IMR-90 (cell line): ENCODE data around the gene TRHDE. TPM values are rescaled to one million over a fixed set of nuclear protein-coding genes. Genes with fewer than 3 reads are reported as not detected.

Experiments
- ATAC-seq: fragments of 200-7000 bp; cut with Tn5 transposase; 2 replicates; pipeline ENCODE4 v1.9.1; 2020; ENCODE audit warnings: low read depth, mild to moderate bottlenecking, moderate library complexity
- BruUV-seq: library from RNA; stranded (reverse); fragments of 400-500 nt; replicated peaks from 2 replicates; lab custom pipeline; 2021; lab: Mats Ljungman, UMichigan
- CTCF ChIA-PET: fragments of 300-600 bp; formaldehyde crosslinking; extraction: SDS; loops from one replicate; lab custom pipeline; 2021; ENCODE audit warnings: antibody characterized with exemption; lab: Yijun Ruan, JAX
- POLR2A ChIA-PET: fragments of 300-600 bp; sonication (Branson Sonifier 250); formaldehyde crosslinking; loops from one replicate; lab custom pipeline; 2022; ENCODE audit warnings: antibody characterized with exemption; ENCODE audit not compliant: unreplicated experiment; lab: Charles Lee
- DNase-seq: peaks from one replicate; pipeline ENCODE4 v3.0.0; 2013
- H2AFZ ChIP-seq: replicated peaks from 2 replicates; pipeline ENCODE3; 2013; ENCODE audit warnings: low read length, mild to moderate bottlenecking; ENCODE audit not compliant: poor library complexity
- H2AK5ac ChIP-seq: 2 replicates; pipeline ENCODE4 v1.6.1; 2013; ENCODE audit warnings: low read depth, low read length, inconsistent platforms
- H2AK9ac ChIP-seq: replicated peaks from 2 replicates; pipeline ENCODE3; 2013; ENCODE audit warnings: mild to moderate bottlenecking, low read depth, low read length, moderate library complexity; ENCODE audit not compliant: poor library complexity
- H2BK120ac ChIP-seq: 2 replicates; pipeline ENCODE4 v1.6.1; 2013; ENCODE audit warnings: low read depth, low read length, inconsistent platforms
- H2BK15ac ChIP-seq: 3 replicates; pipeline ENCODE4 v1.6.1; 2013; ENCODE audit warnings: low read depth, low read length, inconsistent platforms
- H2BK20ac ChIP-seq: 2 replicates; pipeline ENCODE4 v1.6.1; 2013; ENCODE audit warnings: low read depth, mild to moderate bottlenecking, inconsistent platforms, low read length, moderate library complexity
- H2BK5ac ChIP-seq: 2 replicates; pipeline ENCODE4 v1.6.1; 2013; ENCODE audit warnings: mild to moderate bottlenecking, low read depth, low read length, inconsistent platforms; ENCODE audit not compliant: poor library complexity, severe bottlenecking
- H3K14ac ChIP-seq: replicated peaks from 2 replicates; pipeline ENCODE4 v1.6.1; 2013; ENCODE audit warnings: low read depth, low read length, inconsistent platforms
- H3K18ac ChIP-seq: 2 replicates; pipeline ENCODE4 v1.6.1; 2013; ENCODE audit warnings: low read depth, low read length, control low read depth
- H3K23ac ChIP-seq: 2 replicates; pipeline ENCODE4 v1.6.1; 2013; ENCODE audit warnings: low read depth, low read length, inconsistent platforms
- H3K27ac ChIP-seq: 2 replicates; pipeline ENCODE4 v1.5.1; 2013; ENCODE audit warnings: mild to moderate bottlenecking, control low read depth, low read length; ENCODE audit not compliant: insufficient read depth
- H3K27me3 ChIP-seq: 2 replicates; pipeline ENCODE4 v1.6.1; 2013; ENCODE audit warnings: low read length; ENCODE audit not compliant: control insufficient read depth, insufficient read depth
- H3K36me3 ChIP-seq: 2 replicates; pipeline ENCODE4 v1.6.1; 2013; ENCODE audit warnings: low read length, mixed read lengths; ENCODE audit not compliant: control insufficient read depth, insufficient read depth
- H3K4ac ChIP-seq: 2 replicates; pipeline ENCODE4 v1.6.1; 2013; ENCODE audit warnings: low read depth, low read length, inconsistent platforms
- H3K4me1 ChIP-seq: 2 replicates; pipeline ENCODE4 v1.6.1; 2013; ENCODE audit warnings: low read length, mixed read lengths; ENCODE audit not compliant: control insufficient read depth, insufficient read depth
- H3K4me2 ChIP-seq: 2 replicates; pipeline ENCODE4 v1.6.1; 2013; ENCODE audit warnings: low read depth, mild to moderate bottlenecking, control low read depth, low read length, moderate library complexity
- H3K4me3 ChIP-seq: 2 replicates; pipeline ENCODE4 v1.5.1; 2013; ENCODE audit warnings: low read depth, mild to moderate bottlenecking, control low read depth, low read length, moderate library complexity; ENCODE audit not compliant: insufficient read depth
- H3K56ac ChIP-seq: 2 replicates; pipeline ENCODE4 v1.6.1; 2013; ENCODE audit warnings: low read length, inconsistent platforms; ENCODE audit not compliant: insufficient read depth; ENCODE audit errors: extremely low read depth
- H3K79me1 ChIP-seq, 2 experiments: 2 replicates each; pipeline ENCODE4 v1.6.1; 2013; ENCODE audit warnings: low read length in 2 of 2, inconsistent platforms in 1 of 2, low read depth in 1 of 2
- H3K9ac ChIP-seq: 2 replicates; pipeline ENCODE4 v1.6.1; 2013; ENCODE audit warnings: low read depth, low read length, control low read depth
- H3K9me1 ChIP-seq: 2 replicates; pipeline ENCODE4 v1.6.1; 2013; ENCODE audit warnings: low read length, inconsistent platforms; ENCODE audit not compliant: insufficient read depth
- H3K9me3 ChIP-seq: 2 replicates; pipeline ENCODE4 v1.6.1; 2013; ENCODE audit warnings: low read length; ENCODE audit not compliant: control insufficient read depth, insufficient read depth
- H4K20me1 ChIP-seq: 2 replicates; pipeline ENCODE4 v1.6.1; 2013; ENCODE audit warnings: low read length, inconsistent platforms; ENCODE audit not compliant: insufficient read depth
- H4K5ac ChIP-seq: 2 replicates; pipeline ENCODE4 v1.6.1; 2013; ENCODE audit warnings: mild to moderate bottlenecking, low read depth, low read length, control low read depth
- H4K8ac ChIP-seq, 2 experiments: 2 replicates each; pipeline ENCODE4 v1.6.1; 2013; ENCODE audit warnings: low read depth in 2 of 2, low read length in 2 of 2, control low read depth in 1 of 2, inconsistent platforms in 1 of 2
- H4K91ac ChIP-seq: 2 replicates; pipeline ENCODE4 v1.6.1; 2013; ENCODE audit warnings: low read depth, low read length, inconsistent platforms; ENCODE audit not compliant: insufficient read depth
- BHLHE40 ChIP-seq: fragments of 150-350 bp; IDR thresholded peaks from 2 replicates; pipeline ENCODE4 v1.6.1; 2016; ENCODE audit warnings: mild to moderate bottlenecking, low read depth, low read length
- CEBPB ChIP-seq: IDR thresholded peaks from 2 replicates; pipeline ENCODE4 v1.6.1; 2012; ENCODE audit warnings: low read depth, low read length, improper control_type of control experiment
- FOS ChIP-seq: fragments of 150-350 bp; IDR thresholded peaks from 2 replicates; pipeline ENCODE4 v1.6.1; 2016; ENCODE audit warnings: low read depth, low read length
- MAFK ChIP-seq: IDR thresholded peaks from 2 replicates; pipeline ENCODE4 v1.6.1; 2012; ENCODE audit warnings: low read depth, low read length, improper control_type of control experiment
- MXI1 ChIP-seq: IDR thresholded peaks from 2 replicates; pipeline ENCODE4 v1.6.1; 2012; ENCODE audit warnings: low read depth, mild to moderate bottlenecking, low read length, moderate library complexity, borderline replicate concordance
- NFE2L2 ChIP-seq: fragments of 150-350 bp; IDR thresholded peaks from 2 replicates; pipeline ENCODE4 v1.6.1; 2016; ENCODE audit warnings: low read depth, mild to moderate bottlenecking, low read length
- WGBS, 2 experiments: methylation state at CpG; one replicate each; pipeline versions ENCODE4 v1.1.5 to v1.1.7; 2013; ENCODE audit warnings: missing lambda C conversion rate in 2 of 2; ENCODE audit not compliant: insufficient read length in 1 of 2; ENCODE audit errors: extremely low coverage in 2 of 2; 5-methylcytosine and 5-hydroxymethylcytosine counted together
- dilution Hi-C: fragments of 300-500 bp; cut with HindIII; formaldehyde crosslinking; loops from one replicate; pipeline ENCODE4 v1.14.3; 2018; ENCODE audit warnings: low sequenced_read_pairs; ENCODE audit not compliant: unreplicated experiment
- in situ Hi-C: fragments of 300-500 bp; cut with MboI; formaldehyde crosslinking; loops from 3 replicates; pipeline ENCODE4 v1.14.3; 2019; ENCODE audit warnings: low sequenced_read_pairs, inconsistent platforms, mixed read lengths
- intact Hi-C: fragments of 100-400 bp; cut with micrococcal nuclease; formaldehyde crosslinking; loops from 2 replicates; pipeline ENCODE4 v1.10.0; 2022
- polyA plus RNA-seq, 3 experiments: library from polyadenylated mRNA; depleted of rRNA; stranded (reverse); fragments of >200 nt; gene quantifications; 2 replicates each; pipeline ENCODE4 v1.2.3, GENCODE V29; 2012; ENCODE audit warnings: low replicate concordance in 1 of 3
- total RNA-seq: library from RNA; depleted of rRNA; stranded (reverse); fragments of >200 nt; gene quantifications from 2 replicates; pipeline ENCODE4 v1.2.3, GENCODE V29; 2012
- TF ChIP-seq, protein P1 (sequence below): fragments of 150-350 bp; IDR thresholded peaks from 2 replicates; pipeline ENCODE4 v1.6.1; 2017; ENCODE audit warnings: mild to moderate bottlenecking, antibody characterized with exemption, low read length, low read depth

The TRHDE gene
- total and polyA plus RNA-seq, 2 of the 4 experiments (the other 2 are of a cell fraction), result 33.7 to 65.1 TPM

DNA sequence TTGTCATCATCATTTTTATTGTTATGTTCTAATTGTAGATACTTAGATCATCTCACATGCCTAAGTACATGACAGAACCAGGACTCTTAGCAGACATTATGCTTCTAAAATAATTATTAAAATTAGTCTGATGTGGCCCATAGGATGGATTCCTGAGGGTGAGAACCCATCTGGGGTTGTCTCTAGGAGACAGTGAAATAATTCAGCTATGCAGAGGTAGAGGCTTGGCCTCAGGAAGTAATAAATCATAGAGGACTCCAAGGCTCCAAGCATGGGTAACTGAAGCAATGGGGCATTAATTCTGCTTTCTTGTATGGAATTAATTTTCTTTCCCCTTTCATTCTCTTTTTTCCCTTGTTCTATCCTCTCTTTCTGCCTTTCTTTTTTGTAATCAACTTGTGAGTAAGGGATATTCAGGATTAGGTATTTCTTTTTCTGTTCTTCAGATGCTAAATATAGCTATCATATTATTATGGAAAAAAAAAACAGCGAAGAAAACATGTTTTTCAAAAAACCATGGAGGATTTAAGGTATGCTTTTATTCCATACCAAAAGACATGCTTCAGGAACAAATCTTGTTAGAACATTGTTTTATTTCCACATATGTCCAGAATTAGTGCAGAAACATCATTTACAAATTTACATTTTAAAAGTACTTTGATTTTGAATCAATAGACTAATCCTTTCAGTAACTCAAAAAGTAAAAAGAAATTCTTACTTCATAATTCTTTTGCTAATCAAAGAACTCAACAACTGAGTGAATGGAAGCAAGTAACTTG, 263.2 kb downstream of the TRHDE start:
- Histone ChIP-seq H2BK20ac (no peak overlapping the region), H2BK120ac (no peak overlapping the region), H3K9me1 (no peaks in the 10 kb centered on the region; the same call in 1 of the 2 replicates), H3K18ac (no peak overlapping the region), H3K36me3 (no peaks in the 10 kb centered on the region), H4K91ac (no peak overlapping the region), H2AK5ac (no peak overlapping the region), H3K27me3 (no peaks in the 10 kb centered on the region), H3K9me3 (no peaks in the 10 kb centered on the region), H2BK5ac (no peak overlapping the region), H3K4ac (no peak overlapping the region), H4K5ac (no peak overlapping the region), H3K79me1 (peaks cover 5 to 6% of the 10 kb centered on the region in 2 experiments; a peak in 3 of 4 replicates), H2AFZ (no peak overlapping the region), H4K8ac (no peak overlapping the region), H3K14ac (no peak overlapping the region), H3K27ac (no peak overlapping the region), H3K4me1 (peaks cover 1% of the 10 kb centered on the region; the same call in 1 of the 2 replicates), H2AK9ac (no peak overlapping the region), H2BK15ac (no peak overlapping the region), H3K9ac (no peak overlapping the region), H4K20me1 (no peaks in the 10 kb centered on the region), H3K4me2 (no peak overlapping the region), H3K23ac (no peak overlapping the region; the same call in 1 of the 2 replicates), H3K4me3 (no peak overlapping the region), H3K56ac (no peak overlapping the region)
- TF ChIP-seq MXI1, result no peak
- TF ChIP-seq NFE2L2, result no peak
- TF ChIP-seq BHLHE40, result no peak
- TF ChIP-seq, protein P1, sequence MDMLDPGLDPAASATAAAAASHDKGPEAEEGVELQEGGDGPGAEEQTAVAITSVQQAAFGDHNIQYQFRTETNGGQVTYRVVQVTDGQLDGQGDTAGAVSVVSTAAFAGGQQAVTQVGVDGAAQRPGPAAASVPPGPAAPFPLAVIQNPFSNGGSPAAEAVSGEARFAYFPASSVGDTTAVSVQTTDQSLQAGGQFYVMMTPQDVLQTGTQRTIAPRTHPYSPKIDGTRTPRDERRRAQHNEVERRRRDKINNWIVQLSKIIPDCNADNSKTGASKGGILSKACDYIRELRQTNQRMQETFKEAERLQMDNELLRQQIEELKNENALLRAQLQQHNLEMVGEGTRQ, result no peak
- no peak for TF ChIP-seq CEBPB
- no peak for TF ChIP-seq MAFK
- no peak for TF ChIP-seq FOS
- dilution Hi-C loops (no loop called here), intact Hi-C loops (no loop called here), in situ Hi-C loops (no loop called here)
- ATAC-seq (no peak), DNase-seq (no peak)
- ChIA-PET POLR2A (no interaction called here), CTCF (no interaction called here)
- BruUV-seq, result no TSS peak
- WGBS, 2 experiments, result no CpG with 5 or more reads among the region's 1 CpG
